ENCODE results near the gene ACY1.

The ACY1 gene

DNA sequence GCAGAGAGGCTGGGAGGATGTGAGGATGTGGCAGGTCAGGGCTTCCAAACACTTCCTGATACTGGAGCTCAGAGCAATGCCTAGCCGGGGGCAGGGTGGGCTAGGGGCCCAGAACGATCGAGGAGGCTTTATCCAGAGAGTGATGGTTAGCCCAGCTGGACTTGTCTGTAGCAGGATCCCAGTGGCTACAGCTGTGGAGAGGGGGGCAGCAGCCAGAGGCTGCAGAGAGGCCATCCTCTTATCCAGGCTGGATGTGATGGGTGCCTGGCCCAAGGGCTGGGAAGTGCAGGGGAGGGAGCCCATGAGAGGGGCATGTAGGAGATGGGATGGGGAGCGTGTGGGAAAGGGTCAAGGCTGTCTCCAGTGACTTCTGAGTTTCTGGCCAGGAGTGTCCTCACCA, 36.5 kb upstream of the ACY1 start:
- in situ Hi-C loops (cut with MboI; ENCODE audit: low pct_unique_long_range_greater_than_20kb, low sequenced_read_pairs, unreplicated experiment), result no loop called here
- DNase-seq (ENCODE audit: low spot score), result no peak
- TF ChIP-seq, protein P1, sequence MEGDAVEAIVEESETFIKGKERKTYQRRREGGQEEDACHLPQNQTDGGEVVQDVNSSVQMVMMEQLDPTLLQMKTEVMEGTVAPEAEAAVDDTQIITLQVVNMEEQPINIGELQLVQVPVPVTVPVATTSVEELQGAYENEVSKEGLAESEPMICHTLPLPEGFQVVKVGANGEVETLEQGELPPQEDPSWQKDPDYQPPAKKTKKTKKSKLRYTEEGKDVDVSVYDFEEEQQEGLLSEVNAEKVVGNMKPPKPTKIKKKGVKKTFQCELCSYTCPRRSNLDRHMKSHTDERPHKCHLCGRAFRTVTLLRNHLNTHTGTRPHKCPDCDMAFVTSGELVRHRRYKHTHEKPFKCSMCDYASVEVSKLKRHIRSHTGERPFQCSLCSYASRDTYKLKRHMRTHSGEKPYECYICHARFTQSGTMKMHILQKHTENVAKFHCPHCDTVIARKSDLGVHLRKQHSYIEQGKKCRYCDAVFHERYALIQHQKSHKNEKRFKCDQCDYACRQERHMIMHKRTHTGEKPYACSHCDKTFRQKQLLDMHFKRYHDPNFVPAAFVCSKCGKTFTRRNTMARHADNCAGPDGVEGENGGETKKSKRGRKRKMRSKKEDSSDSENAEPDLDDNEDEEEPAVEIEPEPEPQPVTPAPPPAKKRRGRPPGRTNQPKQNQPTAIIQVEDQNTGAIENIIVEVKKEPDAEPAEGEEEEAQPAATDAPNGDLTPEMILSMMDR (IDR thresholded peaks at IDR 0.05; ENCODE audit: extremely low read depth, insufficient read depth, missing control alignments), result no peak

DNA sequence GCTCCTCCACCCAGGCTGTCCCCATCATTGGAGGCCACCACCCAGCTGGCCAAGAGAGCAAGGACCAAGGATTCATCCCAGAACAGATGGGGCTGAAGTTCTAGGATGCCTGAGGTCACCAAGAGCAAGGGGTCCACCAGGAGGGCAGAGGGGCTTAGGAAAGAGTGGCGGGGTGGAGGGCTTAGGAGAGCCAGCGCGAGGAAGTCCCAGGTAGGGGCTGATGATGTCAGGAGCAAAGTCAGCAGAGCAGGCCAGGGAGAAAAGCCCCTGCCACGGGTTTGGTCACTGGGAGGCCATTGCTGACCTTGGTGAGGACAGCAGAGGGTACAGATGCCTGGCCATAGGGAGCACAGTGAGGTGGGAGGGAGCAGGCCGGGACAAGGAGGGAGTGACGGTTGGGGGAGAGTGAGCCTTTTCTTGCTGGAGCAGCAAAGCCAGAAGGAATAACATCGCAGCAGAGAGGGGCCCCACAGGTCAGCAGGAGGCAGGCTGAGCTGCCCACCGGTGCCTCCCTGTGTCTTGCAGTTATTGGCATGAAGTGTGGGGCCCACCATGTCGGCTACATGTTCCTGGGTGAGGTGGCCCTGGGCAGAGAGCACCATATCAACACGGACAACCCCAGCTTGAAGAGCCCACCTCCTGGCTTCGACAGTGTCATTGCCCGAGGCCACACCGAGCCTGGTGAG, 36.0 kb upstream of the ACY1 start:
- TF ChIP-seq, protein P1 (IDR thresholded peaks at IDR 0.05; ENCODE audit: extremely low read depth, insufficient read depth, missing control alignments), result no peak
- DNase-seq (ENCODE audit: low spot score), result no peak
- in situ Hi-C loops (cut with MboI; ENCODE audit: low pct_unique_long_range_greater_than_20kb, low sequenced_read_pairs, unreplicated experiment), result no loop called here

DNA sequence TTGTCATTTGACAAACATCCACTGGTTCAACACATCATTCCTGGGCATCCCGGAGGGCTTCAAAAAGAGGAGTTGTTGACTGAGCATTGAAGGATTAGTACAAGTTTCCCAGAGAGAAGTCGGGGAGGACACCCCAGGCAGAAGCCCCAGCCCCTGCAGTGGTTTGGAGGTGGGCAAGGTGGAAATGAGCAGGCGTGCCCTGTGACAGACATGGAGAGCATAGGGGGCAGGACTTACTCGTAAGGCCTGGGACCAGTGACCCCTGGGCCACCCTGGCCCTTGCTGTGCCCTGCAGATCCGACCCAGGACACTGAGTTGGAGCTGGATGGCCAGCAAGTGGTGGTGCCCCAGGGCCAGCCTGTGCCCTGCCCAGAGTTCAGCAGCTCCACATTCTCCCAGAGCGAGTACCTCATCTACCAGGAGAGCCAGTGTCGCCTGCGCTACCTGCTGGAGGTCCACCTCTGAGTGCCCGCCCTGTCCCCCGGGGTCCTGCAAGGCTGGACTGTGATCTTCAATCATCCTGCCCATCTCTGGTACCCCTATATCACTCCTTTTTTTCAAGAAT, 35.2 kb upstream of the ACY1 start:
- TF ChIP-seq, protein P1 (IDR thresholded peaks at IDR 0.05; ENCODE audit: extremely low read depth, insufficient read depth, missing control alignments), result no peak
- in situ Hi-C loops (cut with MboI; ENCODE audit: low pct_unique_long_range_greater_than_20kb, low sequenced_read_pairs, unreplicated experiment), result no loop called here
- no peak for DNase-seq (ENCODE audit: low spot score)

DNA sequence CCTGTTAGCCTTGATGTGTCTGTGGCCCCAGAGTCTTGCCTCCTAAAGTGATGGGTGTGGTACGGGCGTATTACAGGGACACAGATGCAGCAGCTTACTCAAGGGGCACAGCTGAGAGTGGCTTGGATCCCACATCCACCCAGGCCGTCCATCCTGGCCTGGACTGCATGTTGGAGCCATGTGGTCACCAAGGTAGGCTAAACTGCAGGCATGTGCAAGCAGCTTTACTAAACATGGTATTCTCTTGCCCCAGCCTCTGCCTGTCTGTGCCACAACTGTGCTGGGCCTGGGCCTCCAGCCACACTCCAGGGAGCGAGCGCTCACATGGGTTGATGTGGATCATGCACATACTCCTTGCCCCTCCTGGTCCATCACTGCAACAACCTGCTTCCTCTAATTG, 34.2 kb upstream of the ACY1 start:
- TF ChIP-seq, protein P1 (IDR thresholded peaks at IDR 0.05; ENCODE audit: extremely low read depth, insufficient read depth, missing control alignments), result no peak
- DNase-seq (ENCODE audit: low spot score), result no peak
- in situ Hi-C loops (cut with MboI; ENCODE audit: low pct_unique_long_range_greater_than_20kb, low sequenced_read_pairs, unreplicated experiment), result no loop called here

DNA sequence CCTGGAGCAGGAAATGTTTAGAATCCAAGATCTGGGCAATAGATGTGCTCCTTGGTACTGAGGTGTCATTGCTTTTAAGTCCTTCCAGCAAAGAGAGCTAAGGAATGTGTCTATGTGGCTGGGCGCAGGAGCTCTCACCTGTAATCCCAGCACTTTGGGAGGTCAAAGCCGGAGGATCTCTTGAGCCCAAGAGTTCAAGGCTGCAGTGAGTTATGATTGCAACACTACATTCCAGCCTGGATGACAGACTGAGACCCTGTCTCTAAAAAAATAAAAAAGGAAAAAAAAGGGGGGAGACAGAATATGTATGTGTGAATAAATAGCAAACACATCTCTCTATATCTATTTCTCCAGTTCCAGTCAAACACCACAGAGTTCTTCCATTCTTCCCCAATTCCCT, 32.4 kb upstream of the ACY1 start:
- TF ChIP-seq, protein P1 (IDR thresholded peaks at IDR 0.05; ENCODE audit: extremely low read depth, insufficient read depth, missing control alignments), result no peak
- DNase-seq (ENCODE audit: low spot score), result no peak
- in situ Hi-C loops (cut with MboI; ENCODE audit: low pct_unique_long_range_greater_than_20kb, low sequenced_read_pairs, unreplicated experiment), result no loop called here

DNA sequence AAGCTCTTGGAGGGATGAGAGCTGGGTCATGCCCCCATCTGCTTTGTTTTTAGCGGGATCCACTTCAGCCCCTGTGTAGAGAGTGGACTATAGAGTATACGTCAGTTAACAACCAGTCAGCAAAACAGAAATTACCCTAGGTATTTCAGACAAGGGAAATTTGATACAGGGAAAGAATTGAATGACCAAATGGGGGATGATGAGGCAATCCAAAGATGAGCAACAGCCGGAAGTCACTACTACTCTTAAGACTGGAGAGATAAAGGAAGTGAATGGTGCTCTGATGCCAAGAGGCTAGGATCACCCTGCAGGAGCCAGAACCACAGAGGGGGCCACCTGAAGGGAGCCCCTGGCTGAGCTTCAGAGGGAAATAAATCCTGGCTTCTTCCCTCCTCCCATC, 29.9 kb upstream of the ACY1 start:
- TF ChIP-seq, protein P1 (IDR thresholded peaks at IDR 0.05; ENCODE audit: extremely low read depth, insufficient read depth, missing control alignments), result no peak
- no peak for DNase-seq (ENCODE audit: low spot score)
- in situ Hi-C loops (cut with MboI; ENCODE audit: low pct_unique_long_range_greater_than_20kb, low sequenced_read_pairs, unreplicated experiment), result no loop called here

Data from GM13977 (cell line).